Liver (tissue), 9 donors: ENCODE data around the gene PSMD1. TPM values are rescaled to one million over a fixed set of nuclear protein-coding genes. Genes with fewer than 3 reads are reported as not detected.

Source experiments
- DNase-seq: peaks from one replicate; pipeline ENCODE4 v3.0.0-alpha.2; 2017; ENCODE audit warnings: low spot score
- H3K27ac ChIP-seq, 2 donors: one replicate each; pipeline ENCODE4 v1.7.0; 2013; ENCODE audit warnings: inconsistent platforms in 2 of 2, low read length in 2 of 2, control low read depth in 1 of 2, low read depth in 1 of 2, mild to moderate bottlenecking in 1 of 2
- H3K27me3 ChIP-seq, 4 donors: one replicate each; pipeline versions ENCODE4 v1.6.1 to v1.7.0; 2013; ENCODE audit warnings: low read length in 3 of 4, inconsistent platforms in 1 of 4, mild to moderate bottlenecking in 1 of 4, moderate library complexity in 1 of 4; ENCODE audit not compliant: control insufficient read depth in 4 of 4, insufficient read depth in 4 of 4
- H3K36me3 ChIP-seq, 4 donors: one replicate each; pipeline versions ENCODE4 v1.6.1 to v1.7.0; 2013; ENCODE audit warnings: low read length in 3 of 4, mild to moderate bottlenecking in 3 of 4, low read depth in 1 of 4, moderate library complexity in 1 of 4; ENCODE audit not compliant: control insufficient read depth in 4 of 4, insufficient read depth in 3 of 4
- H3K4me1 ChIP-seq, 4 donors: one replicate each; pipeline versions ENCODE4 v1.6.1 to v1.7.0; 2013; ENCODE audit warnings: low read length in 3 of 4, mild to moderate bottlenecking in 3 of 4, moderate library complexity in 1 of 4; ENCODE audit not compliant: control insufficient read depth in 4 of 4, insufficient read depth in 4 of 4
- H3K4me3 ChIP-seq, 3 donors: one replicate each; pipeline versions ENCODE4 v1.6.1 to v1.7.0; 2013; ENCODE audit warnings: low read length in 3 of 3, control low read depth in 1 of 3, low read depth in 1 of 3, mild to moderate bottlenecking in 1 of 3
- H3K9ac ChIP-seq, 2 donors: one replicate each; pipeline ENCODE4 v1.7.0; 2013; ENCODE audit warnings: low read length in 2 of 2, mild to moderate bottlenecking in 2 of 2, moderate library complexity in 2 of 2, control low read depth in 1 of 2, low read depth in 1 of 2
- H3K9me3 ChIP-seq, 4 donors: one replicate each; pipeline versions ENCODE4 v1.6.1 to v1.7.0; 2013; ENCODE audit warnings: low read length in 3 of 4; ENCODE audit not compliant: control insufficient read depth in 4 of 4
- ATF3 ChIP-seq: IDR thresholded peaks from 2 replicates; pipeline ENCODE4 v1.6.1; 2016; ENCODE audit warnings: antibody characterized with exemption
- CTCF ChIP-seq: fragments of 150-350 bp; IDR thresholded peaks from 2 replicates; pipeline ENCODE4 v1.5.1; 2017; ENCODE audit warnings: improper control_type of control experiment, low read depth, low read length; ENCODE audit not compliant: missing input control
- EGR1 ChIP-seq, 2 donors: IDR thresholded peaks; 2 replicates each; pipeline ENCODE4 v1.6.1; 2016 to 2018; ENCODE audit warnings: antibody characterized with exemption in 2 of 2, low read depth in 2 of 2
- FOXA1 ChIP-seq: IDR thresholded peaks from 2 replicates; pipeline ENCODE4 v1.6.1; 2016; ENCODE audit warnings: antibody characterized with exemption
- FOXA2 ChIP-seq: IDR thresholded peaks from 2 replicates; pipeline ENCODE4 v1.6.1; 2016; ENCODE audit warnings: antibody characterized with exemption
- GABPA ChIP-seq, 2 donors: IDR thresholded peaks in 1 of 2; conservative IDR thresholded peaks in 1 of 2; 2 replicates each; pipeline ENCODE4 v1.6.1; 2016; ENCODE audit warnings: antibody characterized with exemption in 2 of 2, mild to moderate bottlenecking in 1 of 2, moderate library complexity in 1 of 2
- HNF4A ChIP-seq, 2 donors: conservative IDR thresholded peaks; 2 replicates each; pipeline ENCODE4 v1.6.1; 2016; ENCODE audit warnings: antibody characterized with exemption in 2 of 2, mild to moderate bottlenecking in 2 of 2
- HNF4G ChIP-seq: IDR thresholded peaks from 2 replicates; pipeline ENCODE4 v1.6.1; 2016; ENCODE audit warnings: antibody characterized with exemption
- JUND ChIP-seq, 2 donors: IDR thresholded peaks; 2 replicates each; pipeline ENCODE4 v1.6.1; 2016; ENCODE audit warnings: antibody characterized with exemption in 2 of 2
- MAX ChIP-seq: IDR thresholded peaks from 2 replicates; pipeline ENCODE4 v1.6.1; 2016; ENCODE audit warnings: antibody characterized with exemption
- NR2F2 ChIP-seq: IDR thresholded peaks from 2 replicates; pipeline ENCODE4 v1.6.1; 2016; ENCODE audit warnings: antibody characterized with exemption
- RAD21 ChIP-seq, 2 donors: IDR thresholded peaks; 2 replicates each; pipeline ENCODE4 v1.6.1; 2016; ENCODE audit warnings: antibody characterized with exemption in 2 of 2, mild to moderate bottlenecking in 2 of 2
- RXRA ChIP-seq, 2 donors: IDR thresholded peaks; 2 replicates each; pipeline ENCODE4 v1.6.1; 2017 to 2018; ENCODE audit warnings: antibody characterized with exemption in 2 of 2, mild to moderate bottlenecking in 1 of 2
- SP1 ChIP-seq: IDR thresholded peaks from 2 replicates; pipeline ENCODE4 v1.6.1; 2018; ENCODE audit warnings: antibody characterized with exemption, mild to moderate bottlenecking
- TAF1 ChIP-seq: conservative IDR thresholded peaks from 2 replicates; pipeline ENCODE4 v1.6.1; 2016; ENCODE audit warnings: antibody characterized with exemption, mild to moderate bottlenecking
- YY1 ChIP-seq: IDR thresholded peaks from 2 replicates; pipeline ENCODE4 v1.6.1; 2016; ENCODE audit warnings: antibody characterized with exemption, mild to moderate bottlenecking
- WGBS: extraction: QIAGEN DNeasy Blood & Tissue Kit; methylation state at CpG from one replicate; pipeline ENCODE4 v1.1.7; 2013; 5-methylcytosine and 5-hydroxymethylcytosine counted together
- polyA plus RNA-seq, 2 donors: library from polyadenylated mRNA; stranded (reverse) in 1 of 2; unstranded in 1 of 2; fragments of 200-250 nt in 1 of 2; fragments of >200 nt in 1 of 2; fragmentation: Nextera tagmentation in 1 of 2; extraction: Ambion mirVana in 1 of 2; gene quantifications; one replicate each; pipeline versions ENCODE4 v1.2.1 to v1.2.3, GENCODE V29; 2013 to 2015
- total RNA-seq, 2 donors: library from RNA; depleted of rRNA; stranded (reverse); fragments of >200 nt; gene quantifications; one replicate each; pipeline ENCODE4 v1.2.3, GENCODE V29; 2014
- TF ChIP-seq, protein P1 (sequence below): IDR thresholded peaks from 2 replicates; pipeline ENCODE4 v1.6.1; 2016; ENCODE audit warnings: antibody characterized with exemption
- TF ChIP-seq, protein P2 (sequence below): IDR thresholded peaks from 2 replicates; pipeline ENCODE4 v1.6.1; 2016; ENCODE audit warnings: antibody characterized with exemption, mild to moderate bottlenecking
- donor health status: healthy.
- donor health status: healthy.
- donor health status: healthy.
- donor health status: healthy.
- donor health status: healthy.

The PSMD1 gene
- total and polyA plus RNA-seq, 4 donors = 31.7 to 83.3 (median 68.1) TPM

DNA sequence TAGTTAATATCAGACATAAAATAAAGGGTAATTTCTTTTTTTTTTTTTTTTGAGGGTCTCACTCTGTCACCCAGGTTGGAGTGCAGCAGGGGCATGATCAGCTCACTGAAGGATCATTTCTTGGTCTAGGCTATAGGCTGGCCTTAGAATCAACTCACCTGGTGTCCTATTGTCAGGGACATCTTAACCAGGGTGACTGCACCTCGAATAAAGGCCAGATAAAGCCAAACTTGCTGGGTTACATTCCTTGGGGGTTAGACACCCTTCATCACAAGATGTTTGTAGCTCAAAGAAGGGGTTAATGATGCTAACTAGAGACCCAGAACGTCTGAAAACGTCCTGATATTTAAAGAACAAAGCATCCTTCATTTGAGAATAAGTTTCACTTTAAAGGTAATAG, 42.8 kb upstream of the PSMD1 start:
- no peaks in the 10 kb centered on the region for H3K9me3 ChIP-seq
- no peak overlapping the region for H3K4me3 ChIP-seq
- H3K27me3 ChIP-seq = no peaks in the 10 kb centered on the region
- peaks cover 0 to 4% (median 1%) of the 10 kb centered on the region in 4 donors for H3K4me1 ChIP-seq
- H3K27ac ChIP-seq = no peak overlapping the region
- TF ChIP-seq CTCF = no peak
- no peak for TF ChIP-seq JUND (IDR thresholded peaks at IDR 0.05)
- no peak for TF ChIP-seq RAD21 (IDR thresholded peaks at IDR 0.05)
- no peak for TF ChIP-seq SP1
- no peak for TF ChIP-seq HNF4G
- no peak for TF ChIP-seq NR2F2
- TF ChIP-seq HNF4A (conservative IDR thresholded peaks at IDR 0.05) = no peak
- TF ChIP-seq, protein P1, sequence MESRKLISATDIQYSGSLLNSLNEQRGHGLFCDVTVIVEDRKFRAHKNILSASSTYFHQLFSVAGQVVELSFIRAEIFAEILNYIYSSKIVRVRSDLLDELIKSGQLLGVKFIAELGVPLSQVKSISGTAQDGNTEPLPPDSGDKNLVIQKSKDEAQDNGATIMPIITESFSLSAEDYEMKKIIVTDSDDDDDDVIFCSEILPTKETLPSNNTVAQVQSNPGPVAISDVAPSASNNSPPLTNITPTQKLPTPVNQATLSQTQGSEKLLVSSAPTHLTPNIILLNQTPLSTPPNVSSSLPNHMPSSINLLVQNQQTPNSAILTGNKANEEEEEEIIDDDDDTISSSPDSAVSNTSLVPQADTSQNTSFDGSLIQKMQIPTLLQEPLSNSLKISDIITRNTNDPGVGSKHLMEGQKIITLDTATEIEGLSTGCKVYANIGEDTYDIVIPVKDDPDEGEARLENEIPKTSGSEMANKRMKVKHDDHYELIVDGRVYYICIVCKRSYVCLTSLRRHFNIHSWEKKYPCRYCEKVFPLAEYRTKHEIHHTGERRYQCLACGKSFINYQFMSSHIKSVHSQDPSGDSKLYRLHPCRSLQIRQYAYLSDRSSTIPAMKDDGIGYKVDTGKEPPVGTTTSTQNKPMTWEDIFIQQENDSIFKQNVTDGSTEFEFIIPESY = no peak
- TF ChIP-seq RXRA (IDR thresholded peaks at IDR 0.05) = no peak
- TF ChIP-seq EGR1 (IDR thresholded peaks at IDR 0.05; ENCODE audit: low read depth in 2 of 2) = no peak
- TF ChIP-seq ATF3 = no peak
- no peak for TF ChIP-seq FOXA1
- no peaks in the 10 kb centered on the region for H3K36me3 ChIP-seq
- H3K9ac ChIP-seq = no peak overlapping the region
- 52% methylated on average over 3 of the region's 3 CpGs for WGBS
- DNase-seq = no peak

DNA sequence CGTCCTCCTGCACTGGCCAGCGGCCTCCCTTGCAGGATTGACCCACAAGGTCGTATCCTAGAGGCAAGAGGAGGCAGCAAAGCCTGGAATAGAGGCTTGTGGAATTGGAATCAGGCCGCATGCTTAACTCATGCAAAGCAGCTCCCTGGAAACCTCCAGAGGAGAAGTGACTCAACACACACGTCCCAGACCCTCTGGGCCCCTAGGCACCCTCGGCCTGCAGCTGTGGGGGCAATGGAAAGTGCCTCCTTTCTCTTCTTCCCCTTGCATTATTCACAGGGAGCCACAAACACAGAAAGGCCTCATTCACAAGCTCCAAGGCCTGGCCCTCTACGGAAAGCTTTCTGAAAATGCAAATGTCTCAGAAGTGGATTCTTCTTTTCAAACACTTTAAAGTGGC, 41.2 kb upstream of the PSMD1 start:
- H3K9me3 ChIP-seq = no peaks in the 10 kb centered on the region
- no peak overlapping the region for H3K9ac ChIP-seq
- no peak for DNase-seq
- 86% methylated on average over 7 of the region's 7 CpGs for WGBS
- peaks cover 0 to 4% (median 1%) of the 10 kb centered on the region in 4 donors for H3K4me1 ChIP-seq
- no peak overlapping the region for H3K4me3 ChIP-seq
- no peak overlapping the region for H3K27ac ChIP-seq
- no peaks in the 10 kb centered on the region for H3K27me3 ChIP-seq
- TF ChIP-seq HNF4A (conservative IDR thresholded peaks at IDR 0.05) (no peak), RAD21 (IDR thresholded peaks at IDR 0.05) (no peak), TAF1 (no peak), EGR1 (IDR thresholded peaks at IDR 0.05; ENCODE audit: low read depth in 2 of 2) (no peak), ATF3 (no peak), SP1 (no peak), YY1 (no peak), HNF4G (no peak), NR2F2 (no peak), MAX (no peak), FOXA1 (no peak), RXRA (IDR thresholded peaks at IDR 0.05) (no peak), JUND (IDR thresholded peaks at IDR 0.05) (no peak), GABPA (IDR thresholded peaks at IDR 0.05 in 1 of 2, conservative IDR thresholded peaks at IDR 0.05 in 1 of 2) (no peak), CTCF (no peak), FOXA2 (no peak)
- TF ChIP-seq, protein P2, sequence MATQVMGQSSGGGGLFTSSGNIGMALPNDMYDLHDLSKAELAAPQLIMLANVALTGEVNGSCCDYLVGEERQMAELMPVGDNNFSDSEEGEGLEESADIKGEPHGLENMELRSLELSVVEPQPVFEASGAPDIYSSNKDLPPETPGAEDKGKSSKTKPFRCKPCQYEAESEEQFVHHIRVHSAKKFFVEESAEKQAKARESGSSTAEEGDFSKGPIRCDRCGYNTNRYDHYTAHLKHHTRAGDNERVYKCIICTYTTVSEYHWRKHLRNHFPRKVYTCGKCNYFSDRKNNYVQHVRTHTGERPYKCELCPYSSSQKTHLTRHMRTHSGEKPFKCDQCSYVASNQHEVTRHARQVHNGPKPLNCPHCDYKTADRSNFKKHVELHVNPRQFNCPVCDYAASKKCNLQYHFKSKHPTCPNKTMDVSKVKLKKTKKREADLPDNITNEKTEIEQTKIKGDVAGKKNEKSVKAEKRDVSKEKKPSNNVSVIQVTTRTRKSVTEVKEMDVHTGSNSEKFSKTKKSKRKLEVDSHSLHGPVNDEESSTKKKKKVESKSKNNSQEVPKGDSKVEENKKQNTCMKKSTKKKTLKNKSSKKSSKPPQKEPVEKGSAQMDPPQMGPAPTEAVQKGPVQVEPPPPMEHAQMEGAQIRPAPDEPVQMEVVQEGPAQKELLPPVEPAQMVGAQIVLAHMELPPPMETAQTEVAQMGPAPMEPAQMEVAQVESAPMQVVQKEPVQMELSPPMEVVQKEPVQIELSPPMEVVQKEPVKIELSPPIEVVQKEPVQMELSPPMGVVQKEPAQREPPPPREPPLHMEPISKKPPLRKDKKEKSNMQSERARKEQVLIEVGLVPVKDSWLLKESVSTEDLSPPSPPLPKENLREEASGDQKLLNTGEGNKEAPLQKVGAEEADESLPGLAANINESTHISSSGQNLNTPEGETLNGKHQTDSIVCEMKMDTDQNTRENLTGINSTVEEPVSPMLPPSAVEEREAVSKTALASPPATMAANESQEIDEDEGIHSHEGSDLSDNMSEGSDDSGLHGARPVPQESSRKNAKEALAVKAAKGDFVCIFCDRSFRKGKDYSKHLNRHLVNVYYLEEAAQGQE = no peak
- TF ChIP-seq, protein P1 = no peak
- no peaks in the 10 kb centered on the region for H3K36me3 ChIP-seq
